Left lung (tissue), 10 donors: Measurements from ENCODE around the gene NGF. TPM values are rescaled to one million over a fixed set of nuclear protein-coding genes. Genes with fewer than 3 reads are reported as not detected.
A peak's percentile ranks its signal among the peaks of the same experiment; 100 is the strongest.
"Not testable (repeated sequence)": the region's sequence is repeated elsewhere in the genome, so short reads cannot be mapped to it uniquely, and the experiment has no call there.

ENCODE experiments used
- ATAC-seq: fragments of 200-7000 bp; cut with Tn5 transposase; one replicate; pipeline ENCODE4 v1.9.1; 2020; ENCODE audit warnings: moderate library complexity
- DNase-seq, 4 donors: peaks; one replicate each; pipeline ENCODE4 v3.0.0-alpha.2; 2013 to 2020
- H3K27ac ChIP-seq, 2 donors: fragments of 200-600 bp; sonication (generic) in 1 of 2; one replicate each; pipeline versions ENCODE4 v1.5.0 to v1.8.0; 2020 to 2021
- H3K27me3 ChIP-seq, 2 donors: fragments of 200-600 bp; sonication (generic) in 1 of 2; one replicate each; pipeline versions ENCODE4 v1.5.0 to v1.8.0; 2020 to 2021
- H3K36me3 ChIP-seq, 2 donors: fragments of 200-600 bp; sonication (generic) in 1 of 2; one replicate each; pipeline versions ENCODE4 v1.5.0 to v1.8.0; 2020 to 2021
- H3K4me1 ChIP-seq, 2 donors: fragments of 200-600 bp; one replicate each; pipeline ENCODE4 v1.8.0; 2021
- H3K4me3 ChIP-seq, 2 donors: fragments of 200-600 bp; sonication (generic) in 1 of 2; one replicate each; pipeline versions ENCODE4 v1.5.0 to v1.8.0; 2020 to 2021; ENCODE audit warnings: mild to moderate bottlenecking in 1 of 2
- H3K9me3 ChIP-seq, 2 donors: fragments of 200-600 bp; sonication (generic) in 1 of 2; one replicate each; pipeline versions ENCODE4 v1.5.0 to v1.8.0; 2020 to 2021
- intact Hi-C, 2 donors: fragments of 100-400 bp; cut with DNase I; formaldehyde crosslinking; loops; one replicate each; pipeline versions ENCODE4 v1.11.2 to v1.14.2; 2022
- polyA plus RNA-seq, 6 donors: library from polyadenylated mRNA; unstranded; fragments of 120-200 nt; gene quantifications; one replicate each; pipeline ENCODE4 v1.2.1, GENCODE V29; 2013; ENCODE audit not compliant: insufficient read length in 6 of 6
- total RNA-seq, 2 donors: library from RNA; stranded (reverse); fragmentation: NEBNext Ultra II Directional; extraction: Animal tissue kit (Norgen Biotek cat#: 25700); gene quantifications; one replicate each; pipeline ENCODE4 v1.2.1, GENCODE V29; 2021
- TF ChIP-seq, protein P1 (sequence below), 2 donors: fragments of 200-600 bp; sonication (generic) in 1 of 2; IDR thresholded peaks; one replicate each; pipeline versions ENCODE4 v1.5.0 to v1.8.0; 2021; ENCODE audit warnings: antibody characterized with exemption in 2 of 2
- donor health status: DM: no; HTN: yes; CAD: no.
- donor health status: DM: no; HTN: no; CAD: no.

The NGF gene
- total and polyA plus RNA-seq, 8 donors, result 0.66 to 1.3 (median 0.87) TPM

DNA sequence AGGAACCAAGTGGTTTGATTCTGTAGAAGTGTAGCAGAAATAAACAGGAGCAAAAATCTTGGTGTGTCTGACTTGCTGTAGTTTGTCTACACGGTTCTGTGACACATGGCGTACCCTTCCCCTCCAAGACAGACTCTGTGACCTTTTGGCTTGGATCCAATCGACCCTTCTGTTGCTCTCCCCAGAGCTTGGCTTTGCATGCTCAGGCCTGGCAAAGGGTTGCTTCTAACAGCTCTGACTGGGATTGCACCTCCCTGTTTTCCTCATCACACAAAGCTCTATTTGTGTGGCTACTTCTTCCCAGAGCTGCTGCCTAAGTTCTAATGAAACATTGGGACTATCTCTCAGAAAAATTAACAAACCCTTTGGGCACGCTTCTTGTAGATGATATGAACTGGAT, 24.0 kb downstream of the NGF start:
- no peaks in the 10 kb centered on the region for H3K4me1 ChIP-seq
- DNase-seq (no peak), ATAC-seq (no peak)
- no peak overlapping the region for H3K4me3 ChIP-seq
- peak overlapping the region; percentile 2 to 57 for H3K27ac ChIP-seq
- intact Hi-C loops, result no loop called here
- TF ChIP-seq, protein P1, sequence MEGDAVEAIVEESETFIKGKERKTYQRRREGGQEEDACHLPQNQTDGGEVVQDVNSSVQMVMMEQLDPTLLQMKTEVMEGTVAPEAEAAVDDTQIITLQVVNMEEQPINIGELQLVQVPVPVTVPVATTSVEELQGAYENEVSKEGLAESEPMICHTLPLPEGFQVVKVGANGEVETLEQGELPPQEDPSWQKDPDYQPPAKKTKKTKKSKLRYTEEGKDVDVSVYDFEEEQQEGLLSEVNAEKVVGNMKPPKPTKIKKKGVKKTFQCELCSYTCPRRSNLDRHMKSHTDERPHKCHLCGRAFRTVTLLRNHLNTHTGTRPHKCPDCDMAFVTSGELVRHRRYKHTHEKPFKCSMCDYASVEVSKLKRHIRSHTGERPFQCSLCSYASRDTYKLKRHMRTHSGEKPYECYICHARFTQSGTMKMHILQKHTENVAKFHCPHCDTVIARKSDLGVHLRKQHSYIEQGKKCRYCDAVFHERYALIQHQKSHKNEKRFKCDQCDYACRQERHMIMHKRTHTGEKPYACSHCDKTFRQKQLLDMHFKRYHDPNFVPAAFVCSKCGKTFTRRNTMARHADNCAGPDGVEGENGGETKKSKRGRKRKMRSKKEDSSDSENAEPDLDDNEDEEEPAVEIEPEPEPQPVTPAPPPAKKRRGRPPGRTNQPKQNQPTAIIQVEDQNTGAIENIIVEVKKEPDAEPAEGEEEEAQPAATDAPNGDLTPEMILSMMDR (IDR thresholded peaks at IDR 0.05), result no peak
- H3K36me3 ChIP-seq, result no peaks in the 10 kb centered on the region
- no peaks in the 10 kb centered on the region for H3K27me3 ChIP-seq
- H3K9me3 ChIP-seq, result no peaks in the 10 kb centered on the region

DNA sequence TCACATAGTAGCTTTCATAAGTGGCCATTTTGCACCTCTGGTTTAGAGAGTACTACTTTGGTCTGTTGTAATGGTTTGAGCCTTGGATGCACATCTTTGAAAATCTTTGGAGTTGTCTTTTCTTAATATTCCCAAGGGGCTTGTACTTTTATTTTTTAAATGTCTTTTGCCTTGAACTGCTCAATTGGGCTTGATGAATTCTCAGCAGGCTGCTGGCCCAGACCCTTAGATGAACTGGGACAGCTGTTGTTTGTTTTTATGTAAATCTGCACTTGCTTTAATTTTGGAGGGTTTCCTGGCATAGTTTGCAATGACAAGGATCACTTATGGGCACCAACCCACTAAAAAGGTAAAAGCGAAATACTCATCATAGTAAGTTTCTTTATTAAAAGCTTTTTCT, 24.9 kb downstream of the NGF start:
- Histone ChIP-seq H3K4me3 (no peak overlapping the region), H3K27ac (no peak overlapping the region), H3K27me3 (no peaks in the 10 kb centered on the region), H3K9me3 (no peaks in the 10 kb centered on the region), H3K36me3 (no peaks in the 10 kb centered on the region), H3K4me1 (no peaks in the 10 kb centered on the region)
- DNase-seq, result no peak
- intact Hi-C loops, result no loop called here
- TF ChIP-seq, protein P1 (IDR thresholded peaks at IDR 0.05), result no peak
- no peak for ATAC-seq

DNA sequence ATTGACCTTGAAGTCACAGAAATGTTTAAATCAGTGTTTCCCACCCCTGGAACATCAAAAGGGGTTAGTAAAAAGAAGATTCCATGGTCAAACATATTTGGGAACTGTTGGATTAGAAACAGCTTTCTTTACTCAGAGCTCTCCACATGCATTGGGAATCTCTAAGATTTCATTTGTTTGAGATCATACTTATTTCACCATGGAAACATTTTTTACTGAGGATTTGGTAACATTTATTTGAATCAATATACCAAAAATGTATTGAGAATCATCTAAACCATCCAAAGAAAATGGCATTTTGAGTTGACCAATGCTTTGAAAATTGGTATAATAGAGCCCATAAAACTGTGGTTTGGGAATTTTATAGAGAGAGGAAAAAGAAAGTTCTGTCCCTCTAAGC, 25.3 kb downstream of the NGF start:
- intact Hi-C loops, result no loop called here
- H3K9me3 ChIP-seq, result no peaks in the 10 kb centered on the region
- H3K27me3 ChIP-seq, result no peaks in the 10 kb centered on the region
- TF ChIP-seq, protein P1 (IDR thresholded peaks at IDR 0.05), result no peak
- H3K27ac ChIP-seq, result no peak overlapping the region
- no peak overlapping the region for H3K4me3 ChIP-seq
- DNase-seq (no peak), ATAC-seq (no peak)
- no peaks in the 10 kb centered on the region for H3K36me3 ChIP-seq
- no peaks in the 10 kb centered on the region for H3K4me1 ChIP-seq

DNA sequence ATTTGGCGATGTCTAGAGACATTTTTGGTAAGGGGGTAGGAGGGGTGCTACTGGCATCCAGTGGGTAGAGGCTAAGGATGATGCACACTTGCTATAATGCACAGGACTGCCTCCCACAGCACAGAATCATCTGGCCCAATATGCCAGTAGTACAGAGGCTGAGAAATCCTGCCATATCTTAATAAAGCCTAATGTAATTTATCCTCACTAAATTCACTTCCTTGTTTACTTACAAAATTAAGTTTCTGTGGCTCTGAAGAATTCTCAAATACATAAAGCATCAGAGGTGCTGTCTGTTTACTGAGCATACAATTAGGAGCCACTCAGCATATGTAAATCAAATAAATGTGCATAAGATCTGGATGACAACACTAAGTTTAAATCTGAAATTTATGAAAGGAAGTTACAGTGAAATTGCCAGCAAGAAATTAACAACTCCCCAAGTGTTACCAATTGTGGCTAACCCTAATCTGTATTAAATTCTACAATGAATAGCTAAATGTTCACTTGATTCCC, 26.5 kb downstream of the NGF start:
- no peak overlapping the region for H3K4me3 ChIP-seq
- no peaks in the 10 kb centered on the region for H3K36me3 ChIP-seq
- H3K9me3 ChIP-seq, result no peaks in the 10 kb centered on the region
- H3K27ac ChIP-seq, result no peak overlapping the region
- H3K4me1 ChIP-seq, result no peaks in the 10 kb centered on the region
- no peaks in the 10 kb centered on the region for H3K27me3 ChIP-seq
- TF ChIP-seq, protein P1 (IDR thresholded peaks at IDR 0.05), result no peak
- ATAC-seq, result no peak
- intact Hi-C loops, result no loop called here
- no peak for DNase-seq

DNA sequence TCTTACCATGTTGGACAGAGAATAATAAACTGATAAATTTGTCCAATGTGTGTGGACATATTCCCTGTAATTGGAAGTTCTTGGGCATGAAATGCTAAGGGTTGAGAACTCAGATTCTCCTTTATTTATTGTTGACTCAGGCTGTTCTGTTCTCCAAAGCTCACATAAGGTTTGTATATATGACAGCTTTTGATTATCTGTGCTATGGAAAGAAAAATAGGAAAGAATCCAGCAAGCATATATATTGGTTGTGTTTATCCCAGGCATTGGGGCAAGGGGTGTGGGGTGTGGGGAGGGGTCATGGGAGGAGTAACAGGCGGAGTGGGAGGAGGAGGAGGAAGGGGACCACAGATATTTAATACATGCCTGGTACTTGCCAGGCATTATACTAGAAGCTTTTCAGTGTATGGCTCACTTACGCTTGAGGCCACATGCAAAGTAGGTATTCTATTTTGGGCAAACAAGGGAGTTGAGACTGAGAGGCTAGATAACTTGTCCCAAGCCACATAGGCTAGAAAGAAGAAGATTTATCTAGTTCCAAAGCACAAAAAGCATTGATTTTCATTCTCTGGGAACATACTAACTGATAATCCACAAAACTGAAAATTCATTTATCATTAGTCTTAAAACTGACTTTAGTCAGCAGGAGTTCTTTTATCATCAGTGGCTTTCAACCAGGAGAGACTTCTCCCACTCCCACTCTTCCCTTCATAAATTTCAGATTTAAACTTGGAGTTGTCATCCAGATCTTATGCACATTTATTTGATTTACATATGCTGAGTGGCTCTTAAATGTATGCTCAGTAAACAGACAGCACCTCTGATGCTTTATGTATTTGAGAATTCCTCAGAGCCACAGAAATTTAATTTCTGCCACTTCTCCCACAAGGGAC, 27.2 kb downstream of the NGF start:
- intact Hi-C loops, result no loop called here
- no peak overlapping the region for H3K4me3 ChIP-seq
- no peaks in the 10 kb centered on the region for H3K9me3 ChIP-seq
- no peaks in the 10 kb centered on the region for H3K27me3 ChIP-seq
- DNase-seq (no peak), ATAC-seq (no peak)
- TF ChIP-seq, protein P1 (IDR thresholded peaks at IDR 0.05), result no peak
- H3K27ac ChIP-seq, result no peak overlapping the region
- no peaks in the 10 kb centered on the region for H3K36me3 ChIP-seq
- no peaks in the 10 kb centered on the region for H3K4me1 ChIP-seq

DNA sequence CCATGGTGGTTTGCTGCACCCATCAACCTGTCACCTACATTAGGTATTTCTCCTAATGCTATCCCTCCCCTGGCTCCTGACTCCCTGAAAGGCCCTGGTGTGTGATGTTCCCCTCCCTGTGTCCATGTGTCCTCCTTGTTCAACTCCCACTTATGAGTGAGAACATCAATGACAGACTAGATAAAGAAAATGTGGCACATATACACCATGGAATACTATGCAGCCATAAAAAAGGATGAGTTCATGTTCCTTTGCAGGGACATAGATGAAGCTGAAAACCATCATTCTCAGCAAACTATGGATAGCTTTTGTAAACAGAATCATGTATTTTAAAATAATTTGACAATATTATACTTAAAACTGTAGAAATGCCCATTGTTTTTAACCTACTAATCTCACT, 28.5 kb downstream of the NGF start:
- H3K4me1 ChIP-seq, H3K9me3 ChIP-seq, DNase-seq, H3K4me3 ChIP-seq, H3K36me3 ChIP-seq, intact Hi-C loops, ATAC-seq, H3K27ac ChIP-seq, H3K27me3 ChIP-seq: not testable (repeated sequence)
